Measurements from ENCODE around the gene SLC22A1. TPM values are rescaled to one million over a fixed set of nuclear protein-coding genes. Genes with fewer than 3 reads are reported as not detected.

SLC22A1 gene
- total and polyA plus RNA-seq, 2 of the 4 experiments (the other 2 are of a cell fraction), result 0.10 TPM; not detected in 1

DNA sequence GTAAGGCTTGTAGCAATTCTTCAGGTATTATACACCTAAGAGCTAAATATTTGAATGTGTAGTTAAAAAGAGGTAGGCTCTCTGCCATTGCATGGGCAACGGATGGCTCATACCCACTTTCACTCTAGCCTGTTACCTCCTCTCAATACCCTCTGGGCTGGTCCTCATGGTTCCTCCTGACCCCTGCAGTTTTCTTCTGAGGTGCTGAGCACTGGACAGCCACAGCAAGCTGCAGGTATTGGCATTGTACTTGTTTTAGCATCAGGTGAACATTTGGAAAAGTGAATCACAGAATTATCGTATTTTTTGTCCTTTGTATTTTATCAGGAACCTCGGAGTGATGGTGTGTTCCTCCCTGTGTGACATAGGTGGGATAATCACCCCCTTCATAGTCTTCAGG lies 32.9 kb downstream of the SLC22A1 start:
- Histone ChIP-seq H3K9ac (ENCODE audit: low read depth, low read length) (no peak overlapping the region), H3K56ac (ENCODE audit: extremely low read depth, insufficient read depth, low read length) (no peak overlapping the region), H3K23ac (ENCODE audit: low read depth, low read length) (no peak overlapping the region), H3K79me1 (ENCODE audit: low read depth in 1 of 2, low read length in 2 of 2) (no peaks in the 10 kb centered on the region), H3K27me3 (ENCODE audit: control insufficient read depth, insufficient read depth, low read length) (no peaks in the 10 kb centered on the region), H4K20me1 (ENCODE audit: insufficient read depth, low read length) (no peaks in the 10 kb centered on the region), H3K27ac (ENCODE audit: insufficient read depth, low read length) (no peak overlapping the region), H2BK5ac (ENCODE audit: low read depth, low read length, poor library complexity, severe bottlenecking) (no peak overlapping the region), H4K91ac (ENCODE audit: insufficient read depth, low read depth, low read length) (no peak overlapping the region), H3K18ac (ENCODE audit: low read depth, low read length) (no peak overlapping the region), H3K14ac (replicated peaks; ENCODE audit: low read depth, low read length) (no peak overlapping the region), H3K4me1 (ENCODE audit: control insufficient read depth, insufficient read depth, low read length) (no peaks in the 10 kb centered on the region; the same call in 1 of the 2 replicates), H3K4me3 (ENCODE audit: insufficient read depth, low read depth, low read length) (no peak overlapping the region), H2BK20ac (ENCODE audit: low read depth, low read length) (no peak overlapping the region), H3K4me2 (ENCODE audit: low read depth, low read length) (no peak overlapping the region), H3K4ac (ENCODE audit: low read depth, low read length) (no peak overlapping the region), H3K9me3 (ENCODE audit: control insufficient read depth, insufficient read depth, low read length) (no peaks in the 10 kb centered on the region; the same call in 1 of the 2 replicates), H2BK120ac (ENCODE audit: low read depth, low read length) (no peak overlapping the region), H2BK15ac (ENCODE audit: low read depth, low read length) (no peak overlapping the region), H2AK5ac (ENCODE audit: low read depth, low read length) (no peak overlapping the region), H4K5ac (ENCODE audit: low read depth, low read length) (no peak overlapping the region), H4K8ac (ENCODE audit: low read depth in 2 of 2, low read length in 2 of 2) (no peak overlapping the region), H3K9me1 (ENCODE audit: insufficient read depth, low read length) (no peaks in the 10 kb centered on the region), H3K36me3 (ENCODE audit: control insufficient read depth, insufficient read depth, low read length) (no peaks in the 10 kb centered on the region), H2AFZ (replicated peaks; ENCODE audit: low read length, poor library complexity) (no peak overlapping the region), H2AK9ac (replicated peaks; ENCODE audit: low read depth, low read length, poor library complexity) (no peak overlapping the region)
- WGBS, 2 experiments (ENCODE audit: extremely low coverage in 2 of 2, insufficient read length in 1 of 2), result no CpG with 5 or more reads among the region's 3 CpGs
- no TSS peak for BruUV-seq (replicated peaks)
- dilution Hi-C loops (cut with HindIII; ENCODE audit: low sequenced_read_pairs, unreplicated experiment) (no loop called here), intact Hi-C loops (cut with micrococcal nuclease) (no loop called here), in situ Hi-C loops (cut with MboI; ENCODE audit: low sequenced_read_pairs) (no loop called here)
- ChIA-PET CTCF (no interaction called here), POLR2A (ENCODE audit: unreplicated experiment) (no interaction called here)
- DNase-seq (no peak), ATAC-seq (ENCODE audit: low read depth) (no peak)
- TF ChIP-seq NFE2L2 (IDR thresholded peaks at IDR 0.05; ENCODE audit: low read depth, low read length) (no peak), POLR2A (IDR thresholded peaks at IDR 0.05; ENCODE audit: low read depth, low read length) (no peak), RCOR1 (IDR thresholded peaks at IDR 0.05; ENCODE audit: insufficient replicate concordance, low read length) (no peak), CHD1 (IDR thresholded peaks at IDR 0.05; ENCODE audit: low read depth, low read length) (no peak), SMC3 (IDR thresholded peaks at IDR 0.05; ENCODE audit: low read depth, low read length) (no peak), RAD21 (IDR thresholded peaks at IDR 0.05; ENCODE audit: low read length) (no peak), BHLHE40 (IDR thresholded peaks at IDR 0.05; ENCODE audit: low read depth, low read length) (no peak), RFX5 (IDR thresholded peaks at IDR 0.05; ENCODE audit: low read depth, low read length) (no peak), CEBPB (IDR thresholded peaks at IDR 0.05; ENCODE audit: low read depth, low read length) (no peak), FOS (IDR thresholded peaks at IDR 0.05; ENCODE audit: low read depth, low read length) (no peak), MXI1 (IDR thresholded peaks at IDR 0.05; ENCODE audit: borderline replicate concordance, low read depth, low read length) (no peak), MAFK (IDR thresholded peaks at IDR 0.05; ENCODE audit: low read depth, low read length) (no peak), MAZ (IDR thresholded peaks at IDR 0.05; ENCODE audit: borderline replicate concordance, low read depth, low read length) (no peak)
- TF ChIP-seq, protein P1, sequence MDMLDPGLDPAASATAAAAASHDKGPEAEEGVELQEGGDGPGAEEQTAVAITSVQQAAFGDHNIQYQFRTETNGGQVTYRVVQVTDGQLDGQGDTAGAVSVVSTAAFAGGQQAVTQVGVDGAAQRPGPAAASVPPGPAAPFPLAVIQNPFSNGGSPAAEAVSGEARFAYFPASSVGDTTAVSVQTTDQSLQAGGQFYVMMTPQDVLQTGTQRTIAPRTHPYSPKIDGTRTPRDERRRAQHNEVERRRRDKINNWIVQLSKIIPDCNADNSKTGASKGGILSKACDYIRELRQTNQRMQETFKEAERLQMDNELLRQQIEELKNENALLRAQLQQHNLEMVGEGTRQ (IDR thresholded peaks at IDR 0.05; ENCODE audit: low read depth, low read length), result no peak
- TF ChIP-seq, protein P2, sequence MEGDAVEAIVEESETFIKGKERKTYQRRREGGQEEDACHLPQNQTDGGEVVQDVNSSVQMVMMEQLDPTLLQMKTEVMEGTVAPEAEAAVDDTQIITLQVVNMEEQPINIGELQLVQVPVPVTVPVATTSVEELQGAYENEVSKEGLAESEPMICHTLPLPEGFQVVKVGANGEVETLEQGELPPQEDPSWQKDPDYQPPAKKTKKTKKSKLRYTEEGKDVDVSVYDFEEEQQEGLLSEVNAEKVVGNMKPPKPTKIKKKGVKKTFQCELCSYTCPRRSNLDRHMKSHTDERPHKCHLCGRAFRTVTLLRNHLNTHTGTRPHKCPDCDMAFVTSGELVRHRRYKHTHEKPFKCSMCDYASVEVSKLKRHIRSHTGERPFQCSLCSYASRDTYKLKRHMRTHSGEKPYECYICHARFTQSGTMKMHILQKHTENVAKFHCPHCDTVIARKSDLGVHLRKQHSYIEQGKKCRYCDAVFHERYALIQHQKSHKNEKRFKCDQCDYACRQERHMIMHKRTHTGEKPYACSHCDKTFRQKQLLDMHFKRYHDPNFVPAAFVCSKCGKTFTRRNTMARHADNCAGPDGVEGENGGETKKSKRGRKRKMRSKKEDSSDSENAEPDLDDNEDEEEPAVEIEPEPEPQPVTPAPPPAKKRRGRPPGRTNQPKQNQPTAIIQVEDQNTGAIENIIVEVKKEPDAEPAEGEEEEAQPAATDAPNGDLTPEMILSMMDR (conservative IDR thresholded peaks at IDR 0.05; ENCODE audit: low read depth, low read length), result no peak
- TF ChIP-seq, protein P3, sequence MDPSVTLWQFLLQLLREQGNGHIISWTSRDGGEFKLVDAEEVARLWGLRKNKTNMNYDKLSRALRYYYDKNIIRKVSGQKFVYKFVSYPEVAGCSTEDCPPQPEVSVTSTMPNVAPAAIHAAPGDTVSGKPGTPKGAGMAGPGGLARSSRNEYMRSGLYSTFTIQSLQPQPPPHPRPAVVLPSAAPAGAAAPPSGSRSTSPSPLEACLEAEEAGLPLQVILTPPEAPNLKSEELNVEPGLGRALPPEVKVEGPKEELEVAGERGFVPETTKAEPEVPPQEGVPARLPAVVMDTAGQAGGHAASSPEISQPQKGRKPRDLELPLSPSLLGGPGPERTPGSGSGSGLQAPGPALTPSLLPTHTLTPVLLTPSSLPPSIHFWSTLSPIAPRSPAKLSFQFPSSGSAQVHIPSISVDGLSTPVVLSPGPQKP (IDR thresholded peaks at IDR 0.05; ENCODE audit: borderline replicate concordance, low read depth, low read length), result no peak
